H54 (cell line): ENCODE data around the gene ZFP90.
"Not testable (repeated sequence)": the region's sequence is repeated elsewhere in the genome, so short reads cannot be mapped to it uniquely, and the experiment has no call there.

Source experiments
- DNase-seq: peaks from one replicate; pipeline ENCODE4 v3.0.0; 2011; ENCODE audit warnings: low spot score, mixed read lengths; ENCODE audit not compliant: insufficient read length
- FAIRE-seq: peaks from 3 replicates; lab custom pipeline; 2011; peaks lifted over from hg19 to GRCh38; lab: Jason Lieb, UNC
- POLR2A ChIP-seq: IDR thresholded peaks from 2 replicates; pipeline ENCODE4 v1.6.1; 2011; ENCODE audit warnings: low read depth, mild to moderate bottlenecking, low read length

Gene ZFP90

GRCh38 chr16:68538880-68539701 is at the start of gene ZFP90:
Gene ZFP90, plus strand, starts transcription at chr16:68539291. Its CDS starts 502 bp downstream, at chr16:68539793.
- DNase-seq (peak; percentile 96), FAIRE-seq (no peak)
- no peak for TF ChIP-seq POLR2A

- FAIRE-seq (no peak), DNase-seq (no peak)
- TF ChIP-seq POLR2A: no peak
Measured at GRCh38 chr16:68490358-68490757, 48.7 kb upstream of the ZFP90 start.

- FAIRE-seq (peak; percentile 95), DNase-seq (peak; percentile 91)
- no peak for TF ChIP-seq POLR2A
Measured at GRCh38 chr16:68490829-68491575, 48.1 kb upstream of the ZFP90 start.

- no peak for DNase-seq
- no peak for FAIRE-seq
- TF ChIP-seq POLR2A: no peak
Measured at GRCh38 chr16:68491576-68491950, 47.5 kb upstream of the ZFP90 start.

- no peak for FAIRE-seq
- TF ChIP-seq POLR2A: no peak
- DNase-seq: no peak
Measured at GRCh38 chr16:68492151-68492542, 46.9 kb upstream of the ZFP90 start.

GRCh38 chr16:68492543-68493411 is 46.3 kb upstream of the ZFP90 start:
- DNase-seq: no peak

GRCh38 chr16:68493412-68494070 is 45.5 kb upstream of the ZFP90 start:
- FAIRE-seq: no peak
- no peak for DNase-seq
- TF ChIP-seq POLR2A: no peak

More at GRCh38 chr16:68492543-68493411, 46.3 kb upstream of the ZFP90 start:
- no peak for FAIRE-seq
- no peak for TF ChIP-seq POLR2A

GRCh38 chr16:68494261-68494660 is 44.8 kb upstream of the ZFP90 start:
- DNase-seq, FAIRE-seq: not testable (repeated sequence)

GRCh38 chr16:68496689-68497088 is 42.4 kb upstream of the ZFP90 start:
- DNase-seq (no peak), FAIRE-seq (no peak)
- no peak for TF ChIP-seq POLR2A

GRCh38 chr16:68499006-68499405 is 40.1 kb upstream of the ZFP90 start:
- DNase-seq: no peak
- TF ChIP-seq POLR2A: no peak
- no peak for FAIRE-seq

- TF ChIP-seq POLR2A: no peak
- peak; percentile 69 for DNase-seq
- peak; percentile 55 for FAIRE-seq
Measured at GRCh38 chr16:68503334-68503733, 35.8 kb upstream of the ZFP90 start.

GRCh38 chr16:68504066-68504465 is 35.0 kb upstream of the ZFP90 start:
- DNase-seq: no peak
- no peak for TF ChIP-seq POLR2A
- FAIRE-seq: no peak

- no peak for FAIRE-seq
- peak; percentile 51 for DNase-seq
- TF ChIP-seq POLR2A: no peak
Measured at GRCh38 chr16:68506331-68507053, 32.6 kb upstream of the ZFP90 start.
